ENCODE results near the gene TPSD1. TPM values are rescaled to one million over a fixed set of nuclear protein-coding genes. Genes with fewer than 3 reads are reported as not detected.

The TPSD1 gene
- total and polyA plus RNA-seq, 2 experiments from 2014 or later, result 0.17 TPM; not detected in 1

GRCh38 chr16:1278477-1278876 lies 22.6 kb downstream of the TPSD1 start (continued):
- TF ChIP-seq ZNF462 (CRISPR knock-in tag; IDR thresholded peaks at IDR 0.05) (no peak), CREB1 (CRISPR knock-in tag; IDR thresholded peaks at IDR 0.05; ENCODE audit: low read depth) (no peak), STAT1 (IDR thresholded peaks at IDR 0.05; ENCODE audit: unreplicated experiment) (no peak)
- TF ChIP-seq, protein P1, sequence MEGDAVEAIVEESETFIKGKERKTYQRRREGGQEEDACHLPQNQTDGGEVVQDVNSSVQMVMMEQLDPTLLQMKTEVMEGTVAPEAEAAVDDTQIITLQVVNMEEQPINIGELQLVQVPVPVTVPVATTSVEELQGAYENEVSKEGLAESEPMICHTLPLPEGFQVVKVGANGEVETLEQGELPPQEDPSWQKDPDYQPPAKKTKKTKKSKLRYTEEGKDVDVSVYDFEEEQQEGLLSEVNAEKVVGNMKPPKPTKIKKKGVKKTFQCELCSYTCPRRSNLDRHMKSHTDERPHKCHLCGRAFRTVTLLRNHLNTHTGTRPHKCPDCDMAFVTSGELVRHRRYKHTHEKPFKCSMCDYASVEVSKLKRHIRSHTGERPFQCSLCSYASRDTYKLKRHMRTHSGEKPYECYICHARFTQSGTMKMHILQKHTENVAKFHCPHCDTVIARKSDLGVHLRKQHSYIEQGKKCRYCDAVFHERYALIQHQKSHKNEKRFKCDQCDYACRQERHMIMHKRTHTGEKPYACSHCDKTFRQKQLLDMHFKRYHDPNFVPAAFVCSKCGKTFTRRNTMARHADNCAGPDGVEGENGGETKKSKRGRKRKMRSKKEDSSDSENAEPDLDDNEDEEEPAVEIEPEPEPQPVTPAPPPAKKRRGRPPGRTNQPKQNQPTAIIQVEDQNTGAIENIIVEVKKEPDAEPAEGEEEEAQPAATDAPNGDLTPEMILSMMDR (conservative IDR thresholded peaks at IDR 0.05; ENCODE audit: low read depth in 2 of 2), result no peak; a peak in 1 of 4 replicates
- TF ChIP-seq, protein P2, sequence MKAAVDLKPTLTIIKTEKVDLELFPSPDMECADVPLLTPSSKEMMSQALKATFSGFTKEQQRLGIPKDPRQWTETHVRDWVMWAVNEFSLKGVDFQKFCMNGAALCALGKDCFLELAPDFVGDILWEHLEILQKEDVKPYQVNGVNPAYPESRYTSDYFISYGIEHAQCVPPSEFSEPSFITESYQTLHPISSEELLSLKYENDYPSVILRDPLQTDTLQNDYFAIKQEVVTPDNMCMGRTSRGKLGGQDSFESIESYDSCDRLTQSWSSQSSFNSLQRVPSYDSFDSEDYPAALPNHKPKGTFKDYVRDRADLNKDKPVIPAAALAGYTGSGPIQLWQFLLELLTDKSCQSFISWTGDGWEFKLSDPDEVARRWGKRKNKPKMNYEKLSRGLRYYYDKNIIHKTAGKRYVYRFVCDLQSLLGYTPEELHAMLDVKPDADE (IDR thresholded peaks at IDR 0.05), result no peak
